OCI-LY7 (cell line): Measurements from ENCODE around the gene IL21R. TPM values are rescaled to one million over a fixed set of nuclear protein-coding genes. Genes with fewer than 3 reads are reported as not detected.

Source experiments
- BruUV-seq: library from RNA; stranded (reverse); fragments of 400-500 nt; replicated peaks from 2 replicates; lab custom pipeline; 2021; lab: Mats Ljungman, UMichigan
- CTCF ChIA-PET: fragments of 300-600 bp; sonication (Branson Sonifier 250); formaldehyde crosslinking; loops from one replicate; lab custom pipeline; 2022; ENCODE audit warnings: antibody characterized with exemption; ENCODE audit not compliant: unreplicated experiment; lab: Charles Lee
- POLR2A ChIA-PET: fragments of 300-600 bp; sonication (Branson Sonifier 250); formaldehyde crosslinking; loops from one replicate; lab custom pipeline; 2022; ENCODE audit warnings: antibody characterized with exemption; lab: Charles Lee
- DNase-seq: peaks from one replicate; pipeline ENCODE4 v3.0.0-alpha.2; 2015; ENCODE audit warnings: low spot score
- H2AFZ ChIP-seq: fragments of 200-600 bp; sonication (generic), shearing (Covaris generic); 2 replicates; pipeline ENCODE4 v1.6.1; 2014; ENCODE audit warnings: mild to moderate bottlenecking, antibody characterized with exemption, low read length, moderate library complexity
- H3K27ac ChIP-seq: fragments of 200-600 bp; sonication (generic); 2 replicates; pipeline ENCODE4 v1.5.1; 2014; ENCODE audit warnings: mixed run types, low read depth, mild to moderate bottlenecking, moderate library complexity, low read length, inconsistent platforms; ENCODE audit not compliant: poor library complexity, severe bottlenecking
- H3K36me3 ChIP-seq: fragments of 200-600 bp; sonication (generic); 2 replicates; pipeline ENCODE4 v1.6.1; 2014; ENCODE audit warnings: mild to moderate bottlenecking, antibody characterized with exemption, low read length, moderate library complexity, mixed read lengths; ENCODE audit not compliant: insufficient read depth
- H3K4me1 ChIP-seq: fragments of 200-600 bp; sonication (generic); 2 replicates; pipeline ENCODE4 v1.5.1; 2014; ENCODE audit warnings: mild to moderate bottlenecking, low read length; ENCODE audit not compliant: insufficient read depth, poor library complexity, severe bottlenecking
- H3K4me2 ChIP-seq: fragments of 200-600 bp; sonication (generic); 2 replicates; pipeline ENCODE4 v1.6.1; 2014; ENCODE audit warnings: mild to moderate bottlenecking, low read length
- H3K4me3 ChIP-seq: fragments of 200-600 bp; sonication (generic); 2 replicates; pipeline ENCODE4 v1.5.1; 2014; ENCODE audit warnings: mild to moderate bottlenecking, low read depth, low read length; ENCODE audit not compliant: poor library complexity, severe bottlenecking
- H3K79me2 ChIP-seq: fragments of 200-600 bp; sonication (generic); 2 replicates; pipeline ENCODE4 v1.6.1; 2016; ENCODE audit warnings: low read depth, mild to moderate bottlenecking, low read length, moderate library complexity, mixed read lengths; ENCODE audit not compliant: insufficient read depth
- H3K9me2 ChIP-seq: fragments of 200-600 bp; sonication (generic); 2 replicates; pipeline ENCODE4 v1.6.1; 2016; ENCODE audit warnings: mild to moderate bottlenecking, low read length, mixed read lengths; ENCODE audit not compliant: insufficient read depth
- H3K9me3 ChIP-seq: fragments of 200-600 bp; sonication (generic); 2 replicates; pipeline ENCODE4 v1.6.1; 2014; ENCODE audit warnings: mild to moderate bottlenecking, mixed run types, low read length, mixed read lengths
- H4K20me1 ChIP-seq: fragments of 200-600 bp; sonication (generic); 2 replicates; pipeline ENCODE4 v1.6.1; 2014; ENCODE audit warnings: mild to moderate bottlenecking, antibody characterized with exemption, low read length, moderate library complexity, mixed read lengths; ENCODE audit not compliant: insufficient read depth
- EZH2phosphoT487 ChIP-seq: fragments of 200-600 bp; sonication (generic); IDR thresholded peaks from 2 replicates; pipeline ENCODE4 v1.6.1; 2018; ENCODE audit warnings: low read depth, borderline replicate concordance, mild to moderate bottlenecking, mixed run types, antibody characterized with exemption, low read length, moderate library complexity, mixed read lengths
- intact Hi-C: fragments of 100-400 bp; cut with micrococcal nuclease; formaldehyde crosslinking; loops from one replicate; pipeline ENCODE4 v1.10.0; 2022; ENCODE audit not compliant: unreplicated experiment
- total RNA-seq, 2 experiments: library from RNA; depleted of rRNA in 1 of 2; stranded (reverse); fragments of >200 nt in 1 of 2; shearing (Covaris generic) in 1 of 2; gene quantifications; 2 replicates each; pipeline ENCODE4 v1.2.3, GENCODE V29; 2014 to 2022
- TF ChIP-seq, protein P1 (sequence below): fragments of 200-600 bp; sonication (generic); conservative IDR thresholded peaks from 2 replicates; pipeline ENCODE4 v1.5.1; 2014; ENCODE audit warnings: mild to moderate bottlenecking, antibody characterized with exemption, low read length, moderate library complexity, mixed read lengths

IL21R gene
- total RNA-seq, 2 experiments from 2014 or later = 10.0 to 47.0 TPM

DNA sequence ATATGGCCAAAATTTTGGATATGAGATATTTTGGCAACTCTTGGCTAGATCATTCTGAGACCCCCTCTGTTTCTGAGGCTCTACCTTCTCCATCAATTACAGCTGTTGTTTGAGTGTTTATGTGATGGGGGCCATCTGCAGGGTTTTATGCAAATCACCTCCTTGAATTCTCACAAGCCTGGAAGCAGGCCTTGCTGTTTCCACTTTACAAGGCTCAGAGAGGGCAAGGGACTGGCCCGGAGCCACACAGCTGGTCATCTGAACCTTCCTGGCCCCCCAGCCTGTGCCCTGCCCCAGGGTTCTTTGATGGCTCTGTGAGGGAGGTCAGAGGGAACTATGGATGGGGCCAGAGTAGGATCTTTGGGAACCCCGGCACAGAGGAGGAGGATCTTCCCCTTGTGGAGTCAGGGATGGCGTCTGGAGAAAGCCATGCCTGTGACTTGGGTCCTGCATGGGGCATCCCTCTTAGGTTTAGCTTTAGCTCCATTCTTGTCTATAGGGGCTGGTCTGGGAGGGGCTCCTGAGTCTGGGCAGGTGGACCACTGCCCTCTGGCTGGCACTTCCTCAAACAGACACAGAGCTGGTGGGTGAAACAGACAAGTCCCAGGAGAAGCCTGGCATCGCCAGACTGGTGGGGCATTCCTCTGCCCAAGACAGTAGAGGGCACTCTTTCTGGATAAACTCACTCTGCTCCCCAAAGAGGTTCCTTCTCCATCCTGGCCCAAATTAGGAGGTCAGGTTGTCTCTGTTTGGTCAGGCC is 26.2 kb downstream of the IL21R start:
- peaks cover 7% of the 10 kb centered on the region; the same call in 1 of the 2 replicates for H3K79me2 ChIP-seq
- H2AFZ ChIP-seq = no peak overlapping the region
- DNase-seq = no peak
- TF ChIP-seq, protein P1, sequence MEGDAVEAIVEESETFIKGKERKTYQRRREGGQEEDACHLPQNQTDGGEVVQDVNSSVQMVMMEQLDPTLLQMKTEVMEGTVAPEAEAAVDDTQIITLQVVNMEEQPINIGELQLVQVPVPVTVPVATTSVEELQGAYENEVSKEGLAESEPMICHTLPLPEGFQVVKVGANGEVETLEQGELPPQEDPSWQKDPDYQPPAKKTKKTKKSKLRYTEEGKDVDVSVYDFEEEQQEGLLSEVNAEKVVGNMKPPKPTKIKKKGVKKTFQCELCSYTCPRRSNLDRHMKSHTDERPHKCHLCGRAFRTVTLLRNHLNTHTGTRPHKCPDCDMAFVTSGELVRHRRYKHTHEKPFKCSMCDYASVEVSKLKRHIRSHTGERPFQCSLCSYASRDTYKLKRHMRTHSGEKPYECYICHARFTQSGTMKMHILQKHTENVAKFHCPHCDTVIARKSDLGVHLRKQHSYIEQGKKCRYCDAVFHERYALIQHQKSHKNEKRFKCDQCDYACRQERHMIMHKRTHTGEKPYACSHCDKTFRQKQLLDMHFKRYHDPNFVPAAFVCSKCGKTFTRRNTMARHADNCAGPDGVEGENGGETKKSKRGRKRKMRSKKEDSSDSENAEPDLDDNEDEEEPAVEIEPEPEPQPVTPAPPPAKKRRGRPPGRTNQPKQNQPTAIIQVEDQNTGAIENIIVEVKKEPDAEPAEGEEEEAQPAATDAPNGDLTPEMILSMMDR = peak; percentile 71
- TF ChIP-seq EZH2phosphoT487 = no peak
- H4K20me1 ChIP-seq = no peaks in the 10 kb centered on the region
- H3K4me1 ChIP-seq = peaks cover 74% of the 10 kb centered on the region
- H3K9me2 ChIP-seq = no peaks in the 10 kb centered on the region
- peaks cover 6% of the 10 kb centered on the region; the same call in 1 of the 2 replicates for H3K9me3 ChIP-seq
- H3K4me3 ChIP-seq = peak overlapping the region; percentile 6
- ChIA-PET POLR2A (interaction anchor here (1.9 to 2.3 kb wide), 4 partner anchors 21 to 51 kb away, joined by 8 to 16 read pairs (median 13); partner anchors contain the start of gene IL21R), CTCF (interaction anchor here (1.1 to 2.4 kb wide), 5 partner anchors 22 to 157 kb away, joined by 3 to 11 read pairs (median 5); no protein-coding TSS in a partner anchor)
- BruUV-seq = no TSS peak
- H3K36me3 ChIP-seq = peaks cover 23% of the 10 kb centered on the region
- H3K27ac ChIP-seq = no peak overlapping the region
- intact Hi-C loops = no loop called here
- peak overlapping the region; percentile 61 for H3K4me2 ChIP-seq

DNA sequence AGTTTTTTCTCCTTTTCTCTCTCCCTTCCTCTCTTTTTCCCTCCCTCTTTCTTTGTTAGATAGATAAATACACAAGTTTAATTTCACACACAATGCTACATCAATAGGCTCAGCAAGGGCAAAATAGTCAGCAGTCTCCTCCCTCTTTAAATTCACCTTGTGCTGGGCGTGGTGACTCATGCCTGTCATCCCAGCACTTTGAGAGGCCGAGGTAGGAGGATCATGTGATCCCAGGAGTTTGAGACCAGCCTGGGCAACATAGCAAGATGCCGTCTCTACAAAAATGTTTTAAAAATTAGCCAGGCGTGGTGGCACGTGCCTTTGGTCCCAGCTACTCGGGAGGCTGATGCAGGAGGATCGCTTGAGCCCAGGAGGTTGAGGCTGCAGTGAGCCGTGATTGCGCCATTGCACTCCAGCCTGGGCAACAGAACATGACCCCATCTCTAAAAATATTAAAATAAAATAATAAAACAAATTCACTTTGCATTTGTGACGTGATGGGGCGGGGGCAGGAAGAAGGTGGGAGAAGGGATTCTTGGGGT is 27.4 kb downstream of the IL21R start:
- intact Hi-C loops = no loop called here
- Histone ChIP-seq H3K9me2 (no peaks in the 10 kb centered on the region), H4K20me1 (no peaks in the 10 kb centered on the region), H3K4me3 (no peak overlapping the region), H3K4me1 (peaks cover 75% of the 10 kb centered on the region), H3K9me3 (no peaks in the 10 kb centered on the region), H3K79me2 (peaks cover 7% of the 10 kb centered on the region; the same call in 1 of the 2 replicates), H3K36me3 (peaks cover 25% of the 10 kb centered on the region), H2AFZ (no peak overlapping the region), H3K27ac (no peak overlapping the region), H3K4me2 (peak overlapping the region; percentile 60; the same call in 1 of the 2 replicates)
- DNase-seq = no peak
- POLR2A ChIA-PET = no interaction called here
- CTCF ChIA-PET = no interaction called here
- BruUV-seq = no TSS peak
- no peak for TF ChIP-seq EZH2phosphoT487
- TF ChIP-seq, protein P1 = no peak
